Measurements from ENCODE around the gene NADSYN1. TPM values are rescaled to one million over a fixed set of nuclear protein-coding genes. Genes with fewer than 3 reads are reported as not detected.
A peak's percentile ranks its signal among the peaks of the same experiment; 100 is the strongest.

Gene NADSYN1
- total RNA-seq, 1 experiment from 2014 or later, result 58.2 TPM

- H3K27ac ChIP-seq (ENCODE audit: low read depth, low read length), result no peak overlapping the region
- ATAC-seq, result no peak
These were observed 585 bp upstream of the NADSYN1 start for GRCh38 chr11:71452199-71453036.

More at GRCh38 chr11:71452199-71453036, 585 bp upstream of the NADSYN1 start:
- peaks cover 16 to 21% of the 10 kb centered on the region in 2 experiments; a peak in 3 of 4 replicates for H3K36me3 ChIP-seq (ENCODE audit: control insufficient read depth in 1 of 2, insufficient read depth in 2 of 2, low read length in 2 of 2)
- H4K20me1 ChIP-seq (ENCODE audit: insufficient read depth), result peaks cover 3% of the 10 kb centered on the region; the same call in 1 of the 2 replicates
- H3K4me3 ChIP-seq (replicated peaks in 1 of 2; ENCODE audit: low read depth in 1 of 2, low read length in 2 of 2), result peak overlapping the region in 1 of 2 experiments; percentile 99; a peak in 2 of 4 replicates
- no peaks in the 10 kb centered on the region for H3K9me3 ChIP-seq (ENCODE audit: control insufficient read depth in 1 of 2, insufficient read depth in 1 of 2, low read depth in 1 of 2, low read length in 2 of 2)
- BruUV-seq (replicated peaks), result no TSS peak
- DNase-seq (ENCODE audit: low read depth, low spot score), result no peak
- ChIA-PET CTCF (interaction anchor here (0.6 to 1.1 kb wide), 6 partner anchors 32 to 365 kb away, joined by 3 to 5 read pairs (median 4); no protein-coding TSS in a partner anchor), POLR2A (interaction anchor here (0.6 to 0.7 kb wide), 3 partner anchors 33 to 598 kb away, joined by 3 to 8 read pairs (median 4); no protein-coding TSS in a partner anchor), RAD21 (ENCODE audit: low non-redundant PET in 1 of 2, low total read pairs in 2 of 2, uncharacterized antibody in 2 of 2, unreplicated experiment in 2 of 2) (interaction anchor here in 1 of 2 experiments (0.7 kb wide), 1 partner anchor 27 kb away, joined by 4 read pairs; no protein-coding TSS in a partner anchor)
- H2AFZ ChIP-seq (ENCODE audit: low read depth, low read length, poor library complexity, severe bottlenecking), result no peak overlapping the region
- peaks cover 9 to 24% of the 10 kb centered on the region in 2 experiments; a peak in 3 of 4 replicates for H3K4me1 ChIP-seq (ENCODE audit: control insufficient read depth in 1 of 2, insufficient read depth in 2 of 2, low read length in 2 of 2)
- H3K9me2 ChIP-seq (ENCODE audit: insufficient read depth), result no peaks in the 10 kb centered on the region
- TF ChIP-seq ZBTB33 (IDR thresholded peaks at IDR 0.05; ENCODE audit: extremely low read depth, insufficient replicate concordance, low read length), result no peak
- no peak for TF ChIP-seq SIN3A (IDR thresholded peaks at IDR 0.05; ENCODE audit: low read depth)
- no peak for TF ChIP-seq CBX3 (IDR thresholded peaks at IDR 0.05; ENCODE audit: low read depth)
- no peak for TF ChIP-seq POLR2A (IDR thresholded peaks at IDR 0.05; ENCODE audit: borderline replicate concordance, extremely low read depth, insufficient read depth, insufficient read length)
- TF ChIP-seq ZNF274 (IDR thresholded peaks at IDR 0.05; ENCODE audit: low read depth, low read length), result no peak
- TF ChIP-seq TCF7L2 (IDR thresholded peaks at IDR 0.05; ENCODE audit: borderline replicate concordance, extremely low read depth, insufficient read depth, insufficient read length), result no peak
- TF ChIP-seq CEBPB (IDR thresholded peaks at IDR 0.05; ENCODE audit: low read depth), result no peak
- no peak for TF ChIP-seq ZFX (IDR thresholded peaks at IDR 0.05)
- TF ChIP-seq, protein P1, sequence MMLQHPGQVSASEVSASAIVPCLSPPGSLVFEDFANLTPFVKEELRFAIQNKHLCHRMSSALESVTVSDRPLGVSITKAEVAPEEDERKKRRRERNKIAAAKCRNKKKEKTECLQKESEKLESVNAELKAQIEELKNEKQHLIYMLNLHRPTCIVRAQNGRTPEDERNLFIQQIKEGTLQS (IDR thresholded peaks at IDR 0.05), result no peak
- TF ChIP-seq, protein P2, sequence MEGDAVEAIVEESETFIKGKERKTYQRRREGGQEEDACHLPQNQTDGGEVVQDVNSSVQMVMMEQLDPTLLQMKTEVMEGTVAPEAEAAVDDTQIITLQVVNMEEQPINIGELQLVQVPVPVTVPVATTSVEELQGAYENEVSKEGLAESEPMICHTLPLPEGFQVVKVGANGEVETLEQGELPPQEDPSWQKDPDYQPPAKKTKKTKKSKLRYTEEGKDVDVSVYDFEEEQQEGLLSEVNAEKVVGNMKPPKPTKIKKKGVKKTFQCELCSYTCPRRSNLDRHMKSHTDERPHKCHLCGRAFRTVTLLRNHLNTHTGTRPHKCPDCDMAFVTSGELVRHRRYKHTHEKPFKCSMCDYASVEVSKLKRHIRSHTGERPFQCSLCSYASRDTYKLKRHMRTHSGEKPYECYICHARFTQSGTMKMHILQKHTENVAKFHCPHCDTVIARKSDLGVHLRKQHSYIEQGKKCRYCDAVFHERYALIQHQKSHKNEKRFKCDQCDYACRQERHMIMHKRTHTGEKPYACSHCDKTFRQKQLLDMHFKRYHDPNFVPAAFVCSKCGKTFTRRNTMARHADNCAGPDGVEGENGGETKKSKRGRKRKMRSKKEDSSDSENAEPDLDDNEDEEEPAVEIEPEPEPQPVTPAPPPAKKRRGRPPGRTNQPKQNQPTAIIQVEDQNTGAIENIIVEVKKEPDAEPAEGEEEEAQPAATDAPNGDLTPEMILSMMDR (IDR thresholded peaks at IDR 0.05 in 2 of 3, conservative IDR thresholded peaks at IDR 0.05 in 1 of 3; ENCODE audit: borderline replicate concordance in 1 of 3, insufficient read depth in 1 of 3, low read depth in 2 of 3, low read length in 2 of 3), result no peak
- TF ChIP-seq EZH2phosphoT487 (IDR thresholded peaks at IDR 0.05; ENCODE audit: borderline replicate concordance), result no peak
- no peak for TF ChIP-seq YY1 (IDR thresholded peaks at IDR 0.05; ENCODE audit: extremely low read depth, insufficient replicate concordance, low read depth, low read length)
- TF ChIP-seq FOSL1 (IDR thresholded peaks at IDR 0.05; ENCODE audit: low read depth), result no peak
- no peak for TF ChIP-seq JUND (IDR thresholded peaks at IDR 0.05)
- H3K27me3 ChIP-seq (ENCODE audit: insufficient read depth, low read length), result no peaks in the 10 kb centered on the region
- peaks cover 48% of the 10 kb centered on the region for H3K79me2 ChIP-seq (ENCODE audit: insufficient read depth, low read length)
- peak overlapping the region; percentile 58 for H3K4me2 ChIP-seq (ENCODE audit: low read length)
- H3K9ac ChIP-seq (ENCODE audit: low read length), result no peak overlapping the region
- intact Hi-C loops (cut with micrococcal nuclease), result no loop called here

Data from HCT116 (cell line).